GM19328 (cell line): ENCODE measurements around the gene OPHN1.
"Not testable (repeated sequence)": the region's sequence is repeated elsewhere in the genome, so short reads cannot be mapped to it uniquely, and the experiment has no call there.

ENCODE experiments used
- ATAC-seq: cut with Tn5 transposase; IDR thresholded peaks from one replicate; pipeline ENCODE4 v1.9.1; 2021; ENCODE audit warnings: mild to moderate bottlenecking, moderate library complexity; ENCODE audit not compliant: unreplicated experiment

The OPHN1 gene

DNA sequence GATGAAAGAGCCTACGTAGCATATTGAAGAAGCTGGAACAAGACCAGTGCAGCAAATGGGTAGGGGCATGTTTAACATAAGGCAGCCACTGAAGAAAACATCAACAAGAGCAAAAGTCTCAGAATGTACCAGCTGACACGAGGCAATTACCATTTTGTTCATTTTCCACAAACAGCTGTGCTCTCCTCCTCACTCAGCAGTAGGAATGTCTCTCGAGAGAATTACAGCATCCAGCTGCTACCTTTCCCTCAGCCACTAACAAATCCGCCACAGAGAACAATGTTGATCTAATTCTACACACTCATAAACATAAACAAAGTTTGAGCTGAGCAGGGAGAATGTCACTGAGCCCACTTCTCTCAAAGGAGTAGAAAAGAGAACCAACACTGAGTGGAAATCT lies 68.0 kb downstream of the OPHN1 start:
- no peak for ATAC-seq

- no peak for ATAC-seq
These were observed 69.3 kb downstream of the OPHN1 start for GRCh38 chrX:68363984-68364383.

- no peak for ATAC-seq
These were observed 74.6 kb downstream of the OPHN1 start for GRCh38 chrX:68358679-68359078.

- no peak for ATAC-seq
These were observed 77.7 kb downstream of the OPHN1 start for GRCh38 chrX:68355629-68355920.

GRCh38 chrX:68354879-68355628 lies 78.2 kb downstream of the OPHN1 start:
- no peak for ATAC-seq

DNA sequence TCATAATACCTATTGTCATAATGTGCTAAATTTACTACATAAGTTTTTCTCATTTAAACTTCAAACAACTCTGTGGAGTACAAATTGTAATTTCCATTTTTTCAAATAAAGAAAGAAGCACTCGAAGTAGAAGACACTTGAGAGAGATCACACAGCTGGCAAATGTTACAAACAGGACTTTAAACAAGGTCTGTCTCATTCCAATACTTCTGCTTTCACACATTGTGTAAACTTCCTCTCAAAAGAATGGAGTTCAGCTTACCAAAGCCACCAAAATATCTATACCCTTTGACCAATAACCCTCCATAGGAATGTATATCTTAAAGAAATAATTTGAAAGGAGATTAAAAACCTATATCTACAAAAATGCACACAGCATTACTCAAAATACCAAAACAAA lies 88.3 kb downstream of the OPHN1 start:
- ATAC-seq = no peak

DNA sequence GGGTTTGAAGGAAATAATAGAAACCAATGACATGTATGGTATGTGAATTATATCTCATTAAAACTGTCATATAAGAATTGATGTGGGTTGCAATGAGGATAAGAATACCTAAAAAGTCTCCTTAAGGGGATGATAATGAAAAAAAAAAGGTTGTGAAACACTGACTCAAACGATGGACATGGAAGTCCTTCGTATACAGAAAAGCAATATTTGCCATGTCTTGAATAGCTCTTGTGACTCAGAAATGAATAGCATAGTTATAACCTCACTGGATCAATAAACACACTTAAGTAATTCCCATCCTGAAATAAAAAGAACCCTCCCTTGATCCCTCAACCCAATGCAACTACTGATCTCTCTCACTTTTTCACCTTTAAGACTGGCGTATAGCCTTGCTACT lies 89.7 kb downstream of the OPHN1 start:
- no peak for ATAC-seq

- no peak for ATAC-seq
These were observed 101.0 kb downstream of the OPHN1 start for GRCh38 chrX:68332201-68332731.

DNA sequence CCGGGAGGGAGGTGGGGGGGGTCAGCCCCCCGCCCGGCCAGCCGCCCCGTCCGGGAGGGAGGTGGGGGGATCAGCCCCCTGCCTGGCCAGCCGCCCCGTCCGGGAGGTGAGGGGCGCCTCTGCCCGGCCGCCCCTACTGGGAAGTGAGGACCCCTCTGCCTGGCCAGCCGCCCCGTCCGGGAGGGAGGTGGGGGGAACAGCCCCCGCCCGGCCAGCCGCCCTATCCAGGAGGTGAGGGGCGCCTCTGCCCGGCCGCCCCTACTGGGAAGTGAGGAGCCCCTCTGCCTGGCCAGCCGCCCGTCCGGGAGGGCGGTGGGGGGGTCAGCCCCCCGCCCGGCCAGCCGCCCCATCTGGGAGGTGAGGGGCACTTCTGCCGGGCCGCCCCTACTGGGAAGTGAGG lies 106.5 kb downstream of the OPHN1 start:
- not testable (repeated sequence) for ATAC-seq

DNA sequence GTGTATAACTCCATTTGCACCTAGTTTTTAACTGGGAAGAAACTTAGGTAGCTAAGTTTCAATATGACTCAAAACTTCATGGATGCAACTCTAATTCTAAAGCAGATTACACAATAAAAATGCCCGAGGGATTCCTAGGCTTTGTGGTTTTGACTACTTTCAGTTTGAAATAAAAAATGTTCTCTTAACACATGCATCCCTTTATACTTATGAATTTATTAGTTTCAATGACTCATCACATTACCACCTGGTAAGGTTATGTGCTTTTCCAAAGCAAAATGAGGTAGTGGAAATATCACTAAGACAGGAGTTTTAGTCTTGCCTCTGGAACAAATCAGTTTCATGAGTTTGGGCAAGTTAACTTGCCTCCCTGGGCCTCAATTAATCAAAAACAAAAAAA lies 125.5 kb downstream of the OPHN1 start:
- ATAC-seq = no peak

DNA sequence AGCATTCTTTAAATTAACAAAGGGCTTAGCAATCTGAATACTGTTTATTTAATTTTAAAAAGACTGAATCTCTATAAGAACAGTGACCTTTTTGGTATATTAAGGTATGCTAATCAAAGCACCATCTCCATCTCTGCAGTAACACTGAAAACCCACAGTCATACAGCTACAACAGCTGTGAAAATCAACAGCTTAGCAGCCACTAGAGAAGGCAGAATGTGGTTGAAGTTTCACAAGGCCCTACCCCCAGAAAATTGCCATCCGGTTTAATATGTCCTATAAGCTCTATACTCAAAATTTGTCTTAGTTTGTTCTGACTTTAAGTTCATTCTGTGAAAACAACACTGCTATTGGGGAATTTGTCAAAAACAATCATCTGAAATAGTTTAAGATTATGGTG lies 128.7 kb downstream of the OPHN1 start:
- no peak for ATAC-seq

- no peak for ATAC-seq
These were observed 133.4 kb downstream of the OPHN1 start for GRCh38 chrX:68299898-68300297.

DNA sequence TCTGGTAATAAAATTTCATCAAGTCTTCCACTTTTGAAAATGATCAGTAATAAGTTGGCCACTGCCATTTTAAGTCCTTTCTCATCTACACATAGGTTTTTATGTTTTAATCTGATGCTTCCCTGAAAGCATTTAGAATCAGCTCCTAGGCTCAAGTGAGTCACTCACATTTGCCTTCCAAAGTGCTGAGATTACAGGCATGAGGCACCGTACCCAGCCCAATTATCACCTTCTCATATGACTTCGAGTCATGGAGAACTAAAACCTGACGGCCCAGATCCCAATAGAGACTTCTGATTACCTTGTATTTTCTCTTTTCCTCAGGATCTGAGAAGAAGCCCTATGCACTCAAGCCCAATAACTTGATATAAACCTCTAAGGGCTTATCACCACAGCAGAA lies 140.8 kb downstream of the OPHN1 start:
- ATAC-seq = no peak

DNA sequence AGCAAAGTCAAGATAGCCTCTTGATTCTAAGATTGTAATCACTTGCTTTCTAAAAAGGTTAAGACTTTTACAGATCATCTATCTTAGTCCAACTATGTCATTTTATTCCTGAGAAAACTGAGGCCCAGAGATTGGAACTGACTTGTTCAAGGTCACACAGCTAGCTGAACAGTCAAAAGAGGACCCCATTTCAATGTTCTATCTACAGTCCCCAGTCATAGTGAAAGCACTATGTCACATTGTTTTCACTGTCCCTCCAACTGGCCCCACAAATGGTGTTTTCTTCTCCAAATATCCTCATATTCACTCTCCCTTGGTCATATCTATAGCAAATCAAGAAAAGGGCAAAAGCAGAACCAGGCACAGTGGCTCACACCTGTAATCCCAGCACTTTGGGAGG lies 145.2 kb downstream of the OPHN1 start:
- ATAC-seq = no peak

DNA sequence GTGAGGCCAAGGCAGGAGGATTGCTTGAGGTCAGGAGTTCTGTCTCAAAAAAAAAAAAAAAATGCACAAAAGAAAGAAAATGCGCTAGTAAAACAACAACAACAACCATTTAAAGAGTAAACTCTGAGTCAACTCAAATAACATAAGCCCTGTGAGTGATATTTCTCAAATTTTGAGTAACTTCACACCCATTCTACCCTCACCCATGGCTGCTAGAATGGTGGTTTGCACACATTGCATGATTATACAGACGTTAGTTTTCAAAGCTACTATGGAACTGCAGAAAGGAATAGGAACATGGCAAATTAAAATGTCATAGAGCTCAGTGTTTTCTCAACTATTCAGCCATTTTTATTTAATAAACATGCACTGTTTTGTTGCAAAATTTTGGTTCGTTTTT lies 145.9 kb downstream of the OPHN1 start:
- ATAC-seq = no peak

GRCh38 chrX:68286980-68287379 lies 146.3 kb downstream of the OPHN1 start:
- no peak for ATAC-seq

GRCh38 chrX:68286076-68286475 lies 147.2 kb downstream of the OPHN1 start:
- no peak for ATAC-seq

DNA sequence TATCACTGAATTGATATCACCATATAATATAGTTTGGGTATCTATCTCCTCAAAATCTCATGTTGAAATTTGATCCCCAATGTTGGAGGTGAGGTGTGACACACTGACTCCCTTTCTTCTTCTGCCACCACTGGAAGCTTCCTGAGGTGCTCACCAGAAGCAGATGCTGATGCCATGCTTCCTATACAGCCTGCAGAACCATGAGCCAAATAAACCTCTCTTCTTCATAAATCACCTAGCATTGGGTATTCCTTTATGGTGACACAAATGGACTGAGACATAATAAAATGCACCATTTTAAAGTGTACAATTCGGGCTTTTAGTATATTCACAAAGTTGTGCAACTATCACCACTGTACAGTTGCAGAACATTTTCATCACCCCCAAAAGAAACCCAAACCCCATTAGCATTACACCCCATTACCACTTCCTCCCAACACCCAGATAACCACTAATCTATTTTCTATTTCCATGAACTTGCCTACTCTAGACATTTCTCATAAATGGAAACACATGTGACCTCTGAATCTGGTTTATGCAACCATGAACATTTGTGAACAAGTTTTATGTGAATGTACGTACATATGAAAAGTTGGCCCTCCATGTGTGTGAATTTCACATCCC lies 148.9 kb downstream of the OPHN1 start:
- ATAC-seq = no peak

GRCh38 chrX:68273887-68274286 lies 159.4 kb downstream of the OPHN1 start:
- no peak for ATAC-seq

GRCh38 chrX:68264793-68265192 lies 168.5 kb downstream of the OPHN1 start:
- not testable (repeated sequence) for ATAC-seq

GRCh38 chrX:68261060-68261672 lies 172.1 kb downstream of the OPHN1 start:
- no peak for ATAC-seq

GRCh38 chrX:68256990-68257389 lies 176.3 kb downstream of the OPHN1 start:
- ATAC-seq = no peak
